Subcutaneous adipose tissue (tissue), 4 donors: ENCODE measurements around the gene DMD. TPM values are rescaled to one million over a fixed set of nuclear protein-coding genes. Genes with fewer than 3 reads are reported as not detected.

Source experiments
- CTCF ChIP-seq: fragments of 450-650 bp; IDR thresholded peaks from one replicate; pipeline ENCODE4 v1.5.1; 2016; ENCODE audit warnings: low read depth, mild to moderate bottlenecking, control low read depth, antibody characterized with exemption, moderate library complexity
- total RNA-seq, 4 donors: library from RNA; depleted of rRNA; stranded (reverse); fragments of >200 nt; gene quantifications; one replicate each; pipeline ENCODE4 v1.1.0, GENCODE V29; 2016

Gene DMD
- total RNA-seq, 4 donors from 2014 or later, result 35.7 to 87.2 (median 72.1) TPM

DNA sequence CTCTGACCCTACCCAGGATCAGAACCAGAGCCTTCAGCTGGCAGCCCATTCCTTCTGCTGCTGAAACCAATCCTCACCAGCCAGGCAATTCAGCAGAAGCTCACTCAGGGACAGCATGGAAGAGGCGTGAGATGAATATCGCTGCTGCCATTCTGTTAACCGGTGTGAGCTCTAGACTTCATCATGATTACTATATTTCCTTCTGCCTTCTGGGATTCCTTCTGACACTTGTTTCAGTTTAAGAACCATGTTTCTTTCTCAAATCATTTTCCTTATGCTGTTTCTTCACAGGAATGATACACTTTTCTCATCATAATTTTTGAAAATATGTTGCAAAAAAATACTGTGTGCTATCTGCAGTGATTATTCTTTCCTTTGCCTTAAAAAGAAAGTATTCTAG, 1666.2 kb downstream of the DMD start:
- no peak for TF ChIP-seq CTCF

GRCh38 chrX:31543634-31544033, 1667.7 kb downstream of the DMD start:
- no peak for TF ChIP-seq CTCF

- TF ChIP-seq CTCF, result no peak
These were observed 1668.8 kb downstream of the DMD start for GRCh38 chrX:31542566-31542965.

- TF ChIP-seq CTCF, result no peak
These were observed 1671.0 kb downstream of the DMD start for GRCh38 chrX:31540313-31540712.

DNA sequence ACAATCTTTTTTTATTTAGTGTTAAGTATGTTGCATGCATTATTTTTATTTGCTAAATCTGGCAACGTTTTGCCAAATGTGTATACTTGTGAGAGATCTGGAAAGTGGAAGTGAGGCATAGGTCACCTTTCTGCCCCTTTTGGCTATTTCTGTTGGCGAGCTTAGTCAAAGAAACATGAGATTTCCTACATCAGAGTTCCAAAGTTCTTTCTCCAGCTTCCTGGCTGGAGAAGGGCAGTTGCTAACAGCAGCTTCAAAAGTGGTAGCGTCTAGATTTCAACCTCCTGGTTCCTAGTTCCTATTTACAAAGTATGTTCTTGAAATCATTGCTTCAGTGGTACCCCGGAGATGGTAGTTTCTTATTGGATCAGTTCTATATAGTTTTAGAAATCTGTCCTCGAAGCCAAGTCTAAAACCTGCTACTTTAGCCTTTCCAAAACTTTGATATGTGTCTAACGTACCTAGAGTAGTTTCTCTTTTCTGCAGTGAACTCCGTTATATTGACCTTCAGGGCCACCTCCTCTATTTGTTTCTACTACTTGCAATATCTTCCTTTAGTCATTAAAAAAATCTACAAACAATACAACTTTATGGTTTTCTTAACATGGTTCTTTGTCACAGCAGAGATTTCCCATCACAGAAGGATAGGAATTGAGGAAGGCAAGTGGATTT, 1683.8 kb downstream of the DMD start:
- no peak for TF ChIP-seq CTCF

DNA sequence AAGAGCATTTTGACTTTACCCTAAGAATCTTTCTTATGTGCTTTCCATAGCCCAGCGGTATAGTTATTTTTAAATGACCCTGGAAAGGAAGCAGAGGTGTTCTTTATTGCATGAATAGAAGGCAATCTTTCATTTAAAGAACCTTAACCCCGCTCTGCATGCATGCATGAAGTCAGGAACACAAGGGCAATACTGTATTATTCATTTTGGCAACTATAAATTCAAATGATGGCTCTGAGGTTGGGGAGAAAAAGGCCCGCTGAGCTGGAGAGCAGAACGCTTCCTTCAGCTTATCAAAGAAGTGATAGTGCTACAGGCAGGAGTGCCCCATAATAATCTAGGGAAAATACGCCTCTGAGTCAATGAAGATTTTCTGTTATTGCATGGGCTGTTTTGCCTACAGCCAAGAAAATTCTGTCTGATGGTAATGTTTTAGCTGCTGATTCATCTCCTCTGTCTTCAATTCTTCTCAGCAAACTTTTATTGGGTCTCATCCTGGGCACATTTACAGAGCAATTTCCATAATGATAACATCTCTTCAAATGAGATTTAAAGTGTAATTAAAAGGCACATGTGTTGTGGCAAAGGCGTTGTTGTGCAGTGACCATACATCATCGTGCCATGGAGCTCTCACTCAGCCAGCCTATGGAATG, 1687.3 kb downstream of the DMD start:
- no peak for TF ChIP-seq CTCF

DNA sequence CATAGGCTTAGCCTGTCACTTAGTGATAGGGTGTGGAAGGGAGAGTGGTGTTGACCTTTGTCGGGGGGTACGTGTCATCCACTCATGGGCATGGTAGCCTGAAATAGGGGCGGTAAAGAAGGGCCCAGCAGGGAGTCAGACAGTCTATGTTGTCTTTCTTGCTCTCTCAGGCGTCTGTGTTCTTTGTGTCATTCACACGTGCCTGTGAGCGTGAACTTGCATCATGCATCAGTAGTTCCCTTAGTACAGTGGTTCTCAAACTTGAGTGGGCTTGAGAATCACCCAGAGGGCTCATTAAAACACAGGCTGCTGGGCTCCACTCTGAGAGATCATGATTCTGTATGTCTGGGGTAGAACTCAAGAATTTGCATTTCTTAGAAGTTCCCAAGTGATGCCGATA, 1688.6 kb downstream of the DMD start:
- no peak for TF ChIP-seq CTCF
